Stimulated activated CD4-positive, alpha-beta T cell treated with anti-CD3 and anti-CD28 coated beads, Interleukin-12 subunit alpha, Interleukin-12 subunit beta, amount 100 ng/mL, for 24 hours (primary cell): ENCODE results near the gene RAB4B.
A peak's percentile ranks its signal among the peaks of the same experiment; 100 is the strongest.
"Not testable (repeated sequence)": the region's sequence is repeated elsewhere in the genome, so short reads cannot be mapped to it uniquely, and the experiment has no call there.

Experiments
- DNase-seq, 2 experiments: peaks; one replicate each; pipeline ENCODE4 v3.0.0-alpha.2; 2020; ENCODE audit warnings: low read depth in 2 of 2

RAB4B gene

GRCh38 chr19:40750874-40751537 lies 27.0 kb upstream of the RAB4B start, which contains the start of gene SNRPA:
SNRPA (plus strand) TSS chr19:40751203; CDS start chr19:40751409, 206 bp downstream.
- DNase-seq: peak; percentile 93 to 95

- DNase-seq: no peak
These were observed 25.7 kb upstream of the RAB4B start for GRCh38 chr19:40752257-40752781.

GRCh38 chr19:40754611-40755247 lies 23.3 kb upstream of the RAB4B start:
- peak; percentile 44 to 67 for DNase-seq

GRCh38 chr19:40755248-40755624 lies 22.8 kb upstream of the RAB4B start:
- DNase-seq: no peak

GRCh38 chr19:40755791-40756190 lies 22.3 kb upstream of the RAB4B start:
- DNase-seq: no peak

- no peak for DNase-seq
These were observed 21.4 kb upstream of the RAB4B start for GRCh38 chr19:40756502-40757110.

GRCh38 chr19:40758491-40758890 lies 19.6 kb upstream of the RAB4B start:
- no peak for DNase-seq

GRCh38 chr19:40759352-40759751 lies 18.7 kb upstream of the RAB4B start:
- no peak for DNase-seq

- no peak for DNase-seq
These were observed 15.1 kb upstream of the RAB4B start for GRCh38 chr19:40762754-40763470.

GRCh38 chr19:40763526-40763925 lies 14.5 kb upstream of the RAB4B start:
- no peak for DNase-seq

GRCh38 chr19:40763963-40764362 lies 14.1 kb upstream of the RAB4B start:
- no peak for DNase-seq

- not testable (repeated sequence) for DNase-seq
These were observed 11.7 kb upstream of the RAB4B start for GRCh38 chr19:40766385-40766784.

GRCh38 chr19:40768869-40769268 lies 9.2 kb upstream of the RAB4B start:
- no peak for DNase-seq

- not testable (repeated sequence) for DNase-seq
These were observed 6.8 kb upstream of the RAB4B start for GRCh38 chr19:40771101-40771862.

GRCh38 chr19:40774916-40775631 lies 3.0 kb upstream of the RAB4B start, which contains the start of gene MIA:
MIA (plus strand) TSS chr19:40775521; CDS start chr19:40775543, 22 bp downstream.
- no peak for DNase-seq

GRCh38 chr19:40775632-40776022 lies 2.4 kb upstream of the RAB4B start:
- no peak for DNase-seq

- no peak for DNase-seq
These were observed 1.7 kb upstream of the RAB4B start for GRCh38 chr19:40776364-40776763.

GRCh38 chr19:40776932-40777644 lies 959 bp upstream of the RAB4B start:
- peak; percentile 71 to 88 for DNase-seq

- DNase-seq: no peak
These were observed 456 bp upstream of the RAB4B start for GRCh38 chr19:40777645-40777936.

GRCh38 chr19:40778706-40779284 lies 748 bp downstream of the RAB4B start:
- no peak for DNase-seq
